Breast epithelium (tissue), 4 donors: ENCODE measurements around the gene TMC3. TPM values are rescaled to one million over a fixed set of nuclear protein-coding genes. Genes with fewer than 3 reads are reported as not detected.
"Not testable (repeated sequence)": the region's sequence is repeated elsewhere in the genome, so short reads cannot be mapped to it uniquely, and the experiment has no call there.

Experiments used
- DNase-seq, 2 donors: peaks; one replicate each; pipeline ENCODE4 v3.0.0-alpha.2; 2019; ENCODE audit warnings: low spot score in 2 of 2
- H3K27ac ChIP-seq, 2 donors: fragments of 200-600 bp; sonication (generic) in 1 of 2; one replicate each; pipeline ENCODE4 v1.5.1; 2016 to 2019; ENCODE audit warnings: mild to moderate bottlenecking in 1 of 2
- H3K27me3 ChIP-seq, 2 donors: fragments of 200-600 bp; sonication (generic) in 1 of 2; one replicate each; pipeline versions ENCODE4 v1.5.1 to v1.6.0; 2017 to 2019; ENCODE audit warnings: control low read depth in 1 of 2, mild to moderate bottlenecking in 1 of 2
- H3K36me3 ChIP-seq: fragments of 200-600 bp; one replicate; pipeline ENCODE4 v1.5.1; 2019
- H3K4me1 ChIP-seq, 2 donors: fragments of 200-600 bp; sonication (generic); one replicate each; pipeline ENCODE4 v1.5.1; 2016 to 2019; ENCODE audit warnings: control low read depth in 1 of 2
- H3K4me3 ChIP-seq, 3 donors: fragments of 200-600 bp; sonication (generic); 1 replicate in 2 of 3; 2 replicates in 1 of 3; pipeline ENCODE4 v1.5.1; 2016 to 2019; ENCODE audit warnings: mild to moderate bottlenecking in 3 of 3, moderate library complexity in 2 of 3
- H3K9me3 ChIP-seq, 2 donors: fragments of 200-600 bp; sonication (generic) in 1 of 2; one replicate each; pipeline ENCODE4 v1.5.1; 2016 to 2019; ENCODE audit warnings: control low read depth in 1 of 2
- CTCF ChIP-seq, 3 donors: fragments of 450-650 bp; IDR thresholded peaks; one replicate each; pipeline ENCODE4 v1.5.1; 2016 to 2017; ENCODE audit warnings: antibody characterized with exemption in 3 of 3, mild to moderate bottlenecking in 3 of 3, moderate library complexity in 3 of 3
- POLR2A ChIP-seq: fragments of 450-650 bp; IDR thresholded peaks from one replicate; pipeline ENCODE4 v1.6.1; 2016; ENCODE audit warnings: antibody characterized with exemption, mild to moderate bottlenecking, moderate library complexity
- POLR2AphosphoS5 ChIP-seq, 3 donors: sonication (generic); formaldehyde crosslinking; IDR thresholded peaks; one replicate each; pipeline ENCODE4 v1.6.1; 2017; ENCODE audit warnings: antibody characterized with exemption in 3 of 3
- intact Hi-C: fragments of 100-400 bp; cut with DNase I; formaldehyde crosslinking; loops from one replicate; pipeline ENCODE4 v1.15.1; 2023; ENCODE audit warnings: low total_unique reads
- total RNA-seq, 3 donors: library from RNA; depleted of rRNA; stranded (reverse); fragments of >200 nt; gene quantifications; one replicate each; pipeline ENCODE4 v1.1.0, GENCODE V29; 2016

Gene TMC3
- 1 to 10 TPM in 1 of 3 donors, under 1 TPM in 1, not detected in 1; 0.15 to 1.6 TPM for total RNA-seq

GRCh38 chr15:81373775-81374395, at the start of gene TMC3:
TMC3 (minus strand) TSS chr15:81374213; CDS start chr15:81374077, 136 bp downstream.
- no peak within 1 kb of the TSS for H3K27ac ChIP-seq
- no peaks in the 10 kb centered on the region for H3K27me3 ChIP-seq
- intact Hi-C loops: no loop called here
- H3K4me1 ChIP-seq: no peaks in the 10 kb centered on the region
- no peaks in the 10 kb centered on the region for H3K36me3 ChIP-seq
- H3K9me3 ChIP-seq: no peaks in the 10 kb centered on the region
- no peak for DNase-seq
- TF ChIP-seq POLR2AphosphoS5 (IDR thresholded peaks at IDR 0.05): no peak
- no peak for TF ChIP-seq POLR2A
- TF ChIP-seq CTCF (IDR thresholded peaks at IDR 0.05): no peak
- H3K4me3 ChIP-seq: no peak within 1 kb of the TSS

- no peak for DNase-seq
- no peaks in the 10 kb centered on the region for H3K36me3 ChIP-seq
- no peaks in the 10 kb centered on the region for H3K4me1 ChIP-seq
- H3K4me3 ChIP-seq: no peak overlapping the region
- no peak overlapping the region for H3K27ac ChIP-seq
- intact Hi-C loops: no loop called here
- no peaks in the 10 kb centered on the region for H3K9me3 ChIP-seq
- TF ChIP-seq POLR2AphosphoS5 (IDR thresholded peaks at IDR 0.05) (no peak), POLR2A (no peak), CTCF (IDR thresholded peaks at IDR 0.05) (no peak)
- H3K27me3 ChIP-seq: no peaks in the 10 kb centered on the region
Observed at GRCh38 chr15:81421461-81421860, 47.4 kb upstream of the TMC3 start.

GRCh38 chr15:81419332-81419943, 45.4 kb upstream of the TMC3 start:
- intact Hi-C loops: no loop called here
- Histone ChIP-seq H3K9me3 (no peaks in the 10 kb centered on the region), H3K4me3 (no peak overlapping the region), H3K27ac (no peak overlapping the region), H3K36me3 (no peaks in the 10 kb centered on the region), H3K4me1 (no peaks in the 10 kb centered on the region), H3K27me3 (no peaks in the 10 kb centered on the region)
- TF ChIP-seq POLR2A (no peak), POLR2AphosphoS5 (IDR thresholded peaks at IDR 0.05) (no peak), CTCF (IDR thresholded peaks at IDR 0.05) (no peak)
- DNase-seq: no peak

GRCh38 chr15:81418891-81419290, 44.9 kb upstream of the TMC3 start:
- H3K27me3 ChIP-seq: no peaks in the 10 kb centered on the region
- TF ChIP-seq CTCF (IDR thresholded peaks at IDR 0.05) (no peak), POLR2A (no peak), POLR2AphosphoS5 (IDR thresholded peaks at IDR 0.05) (no peak)
- no peak for DNase-seq
- H3K36me3 ChIP-seq: no peaks in the 10 kb centered on the region
- H3K4me3 ChIP-seq: no peak overlapping the region
- no peaks in the 10 kb centered on the region for H3K4me1 ChIP-seq
- intact Hi-C loops: no loop called here
- H3K9me3 ChIP-seq: no peaks in the 10 kb centered on the region
- H3K27ac ChIP-seq: no peak overlapping the region

GRCh38 chr15:81418444-81418843, 44.4 kb upstream of the TMC3 start:
- intact Hi-C loops: no loop called here
- no peaks in the 10 kb centered on the region for H3K36me3 ChIP-seq
- TF ChIP-seq CTCF (IDR thresholded peaks at IDR 0.05): no peak
- TF ChIP-seq POLR2AphosphoS5 (IDR thresholded peaks at IDR 0.05): no peak
- no peak for TF ChIP-seq POLR2A

GRCh38 chr15:81414274-81414968, 40.4 kb upstream of the TMC3 start:
- H3K4me3 ChIP-seq, H3K27ac ChIP-seq, H3K9me3 ChIP-seq, intact Hi-C loops, DNase-seq, H3K4me1 ChIP-seq, H3K27me3 ChIP-seq, H3K36me3 ChIP-seq: not testable (repeated sequence)

More at GRCh38 chr15:81418444-81418843, 44.4 kb upstream of the TMC3 start:
- Histone ChIP-seq H3K27me3 (no peaks in the 10 kb centered on the region), H3K27ac (no peak overlapping the region), H3K4me1 (no peaks in the 10 kb centered on the region), H3K9me3 (no peaks in the 10 kb centered on the region), H3K4me3 (no peak overlapping the region)
- DNase-seq: no peak
